Sigmoid colon (tissue), 7 donors: ENCODE results near the gene VWA3B. TPM values are rescaled to one million over a fixed set of nuclear protein-coding genes. Genes with fewer than 3 reads are reported as not detected.
A peak's percentile ranks its signal among the peaks of the same experiment; 100 is the strongest.

ENCODE experiments used
- DNase-seq: peaks from one replicate; pipeline ENCODE4 v3.0.0-alpha.2; 2019
- H3K27ac ChIP-seq, 4 donors: fragments of 200-600 bp; sonication (generic); one replicate each; pipeline ENCODE4 v1.5.1; 2016 to 2019; ENCODE audit warnings: mild to moderate bottlenecking in 1 of 4
- H3K27me3 ChIP-seq, 3 donors: fragments of 200-600 bp; sonication (generic); one replicate each; pipeline ENCODE4 v1.5.1; 2019; ENCODE audit warnings: mild to moderate bottlenecking in 1 of 3
- H3K36me3 ChIP-seq, 4 donors: fragments of 200-600 bp; sonication (generic); one replicate each; pipeline ENCODE4 v1.5.1; 2016 to 2019
- H3K4me1 ChIP-seq, 4 donors: fragments of 200-600 bp; sonication (generic); one replicate each; pipeline ENCODE4 v1.5.1; 2017 to 2019
- H3K4me3 ChIP-seq, 4 donors: fragments of 200-600 bp; sonication (generic); one replicate each; pipeline ENCODE4 v1.5.1; 2017 to 2019; ENCODE audit warnings: mild to moderate bottlenecking in 2 of 4, moderate library complexity in 1 of 4
- H3K9me3 ChIP-seq, 4 donors: fragments of 200-600 bp in 3 of 4; sonication (generic) in 3 of 4; one replicate each; pipeline versions ENCODE4 v1.5.1 to v1.6.1; 2013 to 2019
- CTCF ChIP-seq, 4 experiments: fragments of 450-650 bp in 3 of 4; fragments of 200-600 bp in 1 of 4; IDR thresholded peaks; one replicate each; pipeline ENCODE4 v1.5.1; 2016 to 2019; ENCODE audit warnings: antibody characterized with exemption in 4 of 4, mild to moderate bottlenecking in 3 of 4, moderate library complexity in 2 of 4
- EP300 ChIP-seq, 4 donors: sonication (generic); formaldehyde crosslinking; IDR thresholded peaks; one replicate each; pipeline ENCODE4 v1.6.1; 2017; ENCODE audit warnings: antibody characterized with exemption in 4 of 4
- POLR2A ChIP-seq, 2 donors: fragments of 450-650 bp; IDR thresholded peaks; one replicate each; pipeline ENCODE4 v1.6.1; 2016; ENCODE audit warnings: antibody characterized with exemption in 2 of 2, mild to moderate bottlenecking in 2 of 2, moderate library complexity in 2 of 2
- POLR2AphosphoS5 ChIP-seq, 4 donors: sonication (generic); formaldehyde crosslinking; IDR thresholded peaks; one replicate each; pipeline ENCODE4 v1.6.1; 2017; ENCODE audit warnings: antibody characterized with exemption in 4 of 4
- WGBS, 2 donors: extraction: QIAGEN DNeasy Blood & Tissue Kit; methylation state at CpG; one replicate each; pipeline ENCODE4 v1.1.7; 2013; 5-methylcytosine and 5-hydroxymethylcytosine counted together
- intact Hi-C: fragments of 100-400 bp; cut with DNase I; formaldehyde crosslinking; loops from one replicate; pipeline ENCODE4 v1.15.1; 2023
- polyA plus RNA-seq, 3 donors: library from polyadenylated mRNA; stranded (reverse); fragments of 200-250 nt; gene quantifications; one replicate each; pipeline ENCODE4 v1.2.3, GENCODE V29; 2013
- total RNA-seq, 4 donors: library from RNA; depleted of rRNA; stranded (reverse); fragments of >200 nt; gene quantifications; one replicate each; pipeline ENCODE4 v1.1.0, GENCODE V29; 2016
- donor health status: healthy with polysubstance abuse.
- donor health status: Bipolar disorder and iron deficiency.
- donor health status: healthy.

Gene VWA3B
- total and polyA plus RNA-seq, 7 donors = 0.55 to 1.4 (median 1.2) TPM; not detected in 3

GRCh38 chr2:98347298-98348065, 260.5 kb downstream of the VWA3B start:
- Histone ChIP-seq H3K4me3 (peak overlapping the region in 3 of 4 donors; percentile 27 to 37 (median 32)), H3K9me3 (peaks cover 0 to 5% (median 0%) of the 10 kb centered on the region in 4 donors), H3K4me1 (peaks cover 0 to 17% (median 15%) of the 10 kb centered on the region in 4 donors), H3K36me3 (no peaks in the 10 kb centered on the region), H3K27me3 (peaks cover 23 to 72% (median 42%) of the 10 kb centered on the region in 3 donors), H3K27ac (peak overlapping the region in 1 of 4 donors; percentile 37)
- TF ChIP-seq POLR2A (IDR thresholded peaks at IDR 0.05) (no peak), EP300 (IDR thresholded peaks at IDR 0.05) (no peak), POLR2AphosphoS5 (IDR thresholded peaks at IDR 0.05) (no peak), CTCF (IDR thresholded peaks at IDR 0.05) (no peak)
- intact Hi-C loops = no loop called here
- no peak for DNase-seq
- WGBS, 2 donors = 9 to 17% methylated on average over 54 of the region's 54 CpGs

GRCh38 chr2:98348066-98348561, 261.1 kb downstream of the VWA3B start:
- intact Hi-C loops = no loop called here

GRCh38 chr2:98350411-98350810, 263.4 kb downstream of the VWA3B start:
- no peaks in the 10 kb centered on the region for H3K36me3 ChIP-seq
- intact Hi-C loops = no loop called here
- peaks cover 23 to 55% (median 42%) of the 10 kb centered on the region in 3 donors for H3K27me3 ChIP-seq
- 89 to 95% methylated on average over 1 of the region's 1 CpG for WGBS, 2 donors
- peak in 2 of 4 donors; percentile 21 to 28 for TF ChIP-seq POLR2AphosphoS5 (IDR thresholded peaks at IDR 0.05)
- TF ChIP-seq CTCF (IDR thresholded peaks at IDR 0.05) = no peak
- no peak for TF ChIP-seq POLR2A (IDR thresholded peaks at IDR 0.05)
- TF ChIP-seq EP300 (IDR thresholded peaks at IDR 0.05) = no peak
- peak overlapping the region in 1 of 4 donors; percentile 5 for H3K27ac ChIP-seq
- no peak overlapping the region for H3K4me3 ChIP-seq
- DNase-seq = no peak
- H3K4me1 ChIP-seq = peaks cover 0 to 17% (median 15%) of the 10 kb centered on the region in 4 donors
- peaks cover 0 to 8% (median 0%) of the 10 kb centered on the region in 4 donors for H3K9me3 ChIP-seq

More at GRCh38 chr2:98348066-98348561, 261.1 kb downstream of the VWA3B start:
- Histone ChIP-seq H3K27me3 (peaks cover 23 to 72% (median 42%) of the 10 kb centered on the region in 3 donors), H3K9me3 (peaks cover 0 to 5% (median 0%) of the 10 kb centered on the region in 4 donors), H3K27ac (peak overlapping the region in 1 of 4 donors; percentile 45), H3K36me3 (no peaks in the 10 kb centered on the region), H3K4me1 (peaks cover 0 to 17% (median 15%) of the 10 kb centered on the region in 4 donors), H3K4me3 (no peak overlapping the region)
- TF ChIP-seq EP300 (IDR thresholded peaks at IDR 0.05) = no peak
- no peak for TF ChIP-seq POLR2AphosphoS5 (IDR thresholded peaks at IDR 0.05)
- no peak for TF ChIP-seq POLR2A (IDR thresholded peaks at IDR 0.05)
- no peak for TF ChIP-seq CTCF (IDR thresholded peaks at IDR 0.05)
- no peak for DNase-seq
- 10 to 29% methylated on average over 15 of the region's 15 CpGs for WGBS, 2 donors

GRCh38 chr2:98355881-98356280, 268.9 kb downstream of the VWA3B start:
- Histone ChIP-seq H3K9me3 (peaks cover 0 to 4% (median 0%) of the 10 kb centered on the region in 4 donors), H3K27me3 (peaks cover 0 to 2% (median 0%) of the 10 kb centered on the region in 3 donors), H3K4me1 (no peaks in the 10 kb centered on the region), H3K4me3 (no peak overlapping the region), H3K36me3 (no peaks in the 10 kb centered on the region), H3K27ac (no peak overlapping the region)
- 74 to 90% methylated on average over 3 of the region's 3 CpGs for WGBS, 2 donors
- intact Hi-C loops = no loop called here
- no peak for DNase-seq
- TF ChIP-seq EP300 (IDR thresholded peaks at IDR 0.05) (no peak), POLR2AphosphoS5 (IDR thresholded peaks at IDR 0.05) (no peak), POLR2A (IDR thresholded peaks at IDR 0.05) (no peak), CTCF (IDR thresholded peaks at IDR 0.05) (no peak)
